Panc1 (cell line): Measurements from ENCODE around the gene NCKAP5. TPM values are rescaled to one million over a fixed set of nuclear protein-coding genes. Genes with fewer than 3 reads are reported as not detected.
A peak's percentile ranks its signal among the peaks of the same experiment; 100 is the strongest.

Source experiments
- ATAC-seq: fragments of 200-7000 bp; cut with Tn5 transposase; 2 replicates; pipeline ENCODE4 v1.9.1; 2020; ENCODE audit warnings: mild to moderate bottlenecking, moderate library complexity
- BruUV-seq: library from RNA; stranded (reverse); fragments of 400-500 nt; replicated peaks from 2 replicates; lab custom pipeline; 2021; lab: Mats Ljungman, UMichigan
- CTCF ChIA-PET: fragments of 300-600 bp; sonication (Branson Sonifier 250); formaldehyde crosslinking; loops from one replicate; lab custom pipeline; 2022; ENCODE audit warnings: antibody characterized with exemption; lab: Charles Lee
- POLR2A ChIA-PET: fragments of 300-600 bp; sonication (Branson Sonifier 250); formaldehyde crosslinking; loops from one replicate; lab custom pipeline; 2022; ENCODE audit warnings: antibody characterized with exemption; lab: Charles Lee
- DNase-seq: peaks from one replicate; pipeline ENCODE4 v3.0.0-alpha.2; 2010; ENCODE audit warnings: low read depth, low spot score
- H3K27ac ChIP-seq: 2 replicates; pipeline ENCODE4 v1.5.1; 2011; ENCODE audit warnings: mild to moderate bottlenecking, low read length, inconsistent platforms
- H3K27me3 ChIP-seq: fragments of 200-500 bp; sonication (Bioruptor generic); 2 replicates; pipeline ENCODE4 v1.6.0; 2014; ENCODE audit warnings: low read length, inconsistent platforms; ENCODE audit not compliant: control insufficient read depth, insufficient read depth
- H3K36me3 ChIP-seq: fragments of 200-500 bp; sonication (Bioruptor generic); 2 replicates; pipeline ENCODE4 v1.5.1; 2014; ENCODE audit warnings: inconsistent platforms, mild to moderate bottlenecking, low read length, moderate library complexity; ENCODE audit not compliant: control insufficient read depth, insufficient read depth
- H3K4me1 ChIP-seq: 2 replicates; pipeline ENCODE4 v1.5.1; 2011; ENCODE audit warnings: inconsistent platforms, mild to moderate bottlenecking, low read length, moderate library complexity; ENCODE audit not compliant: control insufficient read depth, insufficient read depth
- H3K4me3 ChIP-seq, 2 experiments: 2 replicates each; pipeline ENCODE4 v1.5.1; 2011 to 2012; ENCODE audit warnings: low read depth in 2 of 2, low read length in 2 of 2, mild to moderate bottlenecking in 2 of 2, inconsistent platforms in 1 of 2, moderate library complexity in 1 of 2
- H3K9me3 ChIP-seq: fragments of 200-500 bp; sonication (Bioruptor generic); 2 replicates; pipeline ENCODE4 v1.5.1; 2014; ENCODE audit warnings: low read depth, mild to moderate bottlenecking, inconsistent platforms, low read length, moderate library complexity; ENCODE audit not compliant: control insufficient read depth, insufficient read depth
- CTCF ChIP-seq: fragments of 450-650 bp; IDR thresholded peaks from 2 replicates; pipeline ENCODE4 v1.5.1; 2017; ENCODE audit warnings: mild to moderate bottlenecking
- POLR2AphosphoS5 ChIP-seq: IDR thresholded peaks from 2 replicates; pipeline ENCODE4 v1.6.1; 2012; ENCODE audit warnings: mild to moderate bottlenecking, low read depth, low read length, moderate library complexity
- REST ChIP-seq, 2 experiments: IDR thresholded peaks; 2 replicates each; pipeline ENCODE4 v1.6.1; 2011 to 2012; ENCODE audit warnings: low read depth in 2 of 2, control low read depth in 1 of 2, low read length in 1 of 2, mild to moderate bottlenecking in 1 of 2, moderate library complexity in 1 of 2; ENCODE audit not compliant: insufficient read depth in 1 of 2
- SIN3A ChIP-seq: IDR thresholded peaks from 2 replicates; pipeline ENCODE4 v1.6.1; 2012; ENCODE audit warnings: low read depth, mild to moderate bottlenecking, low read length, moderate library complexity, borderline replicate concordance; ENCODE audit not compliant: insufficient read depth
- TCF7L2 ChIP-seq: IDR thresholded peaks from 2 replicates; pipeline ENCODE4 v1.6.1; 2011; ENCODE audit warnings: mild to moderate bottlenecking, low read depth, low read length, inconsistent platforms
- in situ Hi-C: cut with HindIII; loops from 2 replicates; pipeline ENCODE4 v1.10.0; 2016; ENCODE audit warnings: low sequenced_read_pairs, low pct_unique_long_range_greater_than_20kb
- intact Hi-C: fragments of 100-400 bp; cut with micrococcal nuclease; formaldehyde crosslinking; loops from one replicate; pipeline ENCODE4 v1.10.0; 2022; ENCODE audit not compliant: unreplicated experiment
- total RNA-seq: library from RNA; stranded (reverse); gene quantifications from one replicate; pipeline ENCODE4 v1.2.1, GENCODE V29; 2021; ENCODE audit not compliant: unreplicated experiment

The NCKAP5 gene
- total RNA-seq, 1 experiment from 2014 or later: 0.10 TPM

GRCh38 chr2:133072837-133073694 is 495.2 kb downstream of the NCKAP5 start:
- CTCF ChIA-PET: no interaction called here
- BruUV-seq: no TSS peak
- intact Hi-C loops (no loop called here), in situ Hi-C loops (no loop called here)
- POLR2A ChIA-PET: no interaction called here
- no peaks in the 10 kb centered on the region for H3K36me3 ChIP-seq
- H3K4me1 ChIP-seq: no peaks in the 10 kb centered on the region
- ATAC-seq: no peak
- H3K9me3 ChIP-seq: no peaks in the 10 kb centered on the region
- no peak overlapping the region for H3K27ac ChIP-seq
- no peaks in the 10 kb centered on the region for H3K27me3 ChIP-seq
- H3K4me3 ChIP-seq: no peak overlapping the region
- TF ChIP-seq REST (IDR thresholded peaks at IDR 0.05; ENCODE audit: insufficient read depth in 1 of 2, low read depth in 2 of 2, low read length in 1 of 2) (no peak), CTCF (no peak), POLR2AphosphoS5 (no peak), SIN3A (no peak), TCF7L2 (no peak)
- DNase-seq: no peak

GRCh38 chr2:133063775-133064174 is 504.5 kb downstream of the NCKAP5 start:
- Histone ChIP-seq H3K4me1 (no peaks in the 10 kb centered on the region), H3K9me3 (no peaks in the 10 kb centered on the region), H3K27ac (no peak overlapping the region), H3K4me3 (no peak overlapping the region), H3K36me3 (no peaks in the 10 kb centered on the region), H3K27me3 (no peaks in the 10 kb centered on the region)
- POLR2A ChIA-PET: no interaction called here
- TF ChIP-seq SIN3A (no peak), POLR2AphosphoS5 (no peak), CTCF (no peak), REST (IDR thresholded peaks at IDR 0.05; ENCODE audit: insufficient read depth in 1 of 2, low read depth in 2 of 2, low read length in 1 of 2) (peak; percentile 75 to 78), TCF7L2 (no peak)
- CTCF ChIA-PET: no interaction called here
- DNase-seq (no peak), ATAC-seq (no peak)
- BruUV-seq: no TSS peak
- in situ Hi-C loops (no loop called here), intact Hi-C loops (no loop called here)
